HepG2 (cell line): ENCODE measurements around the gene MAEA. TPM values are rescaled to one million over a fixed set of nuclear protein-coding genes. Genes with fewer than 3 reads are reported as not detected.

Experiments
- ATAC-seq: fragments of 200-7000 bp; cut with Tn5 transposase; 3 replicates; pipeline ENCODE4 v1.9.1; 2020; ENCODE audit warnings: mild to moderate bottlenecking, moderate library complexity
- BruUV-seq: library from RNA; stranded (reverse); fragments of 400-500 nt; replicated peaks from 2 replicates; lab custom pipeline; 2021; lab: Mats Ljungman, UMichigan
- CTCF ChIA-PET: fragments of 300-600 bp; formaldehyde crosslinking; extraction: SDS; loops from one replicate; lab custom pipeline; 2021; ENCODE audit warnings: low total read pairs, inconsistent platforms, low intra/inter-chr PET ratio; lab: Yijun Ruan, JAX
- POLR2A ChIA-PET: fragments of 350-600 bp; sonication (Branson Sonifier 250); formaldehyde crosslinking; loops from one replicate; lab custom pipeline; 2020; ENCODE audit warnings: antibody characterized with exemption, inconsistent platforms; lab: Yijun Ruan, JAX
- DNase-seq: peaks from one replicate; pipeline ENCODE4 v3.0.0-alpha.2; 2015; ENCODE audit warnings: low spot score
- FAIRE-seq: peaks from 3 replicates; lab custom pipeline; 2011; peaks lifted over from hg19 to GRCh38; lab: Jason Lieb, UNC
- H2AFZ ChIP-seq: one replicate; pipeline ENCODE4 v1.6.1; 2011; ENCODE audit warnings: low read length, inconsistent platforms
- H3K27ac ChIP-seq: fragments of 300-600 bp; 3 replicates; pipeline ENCODE4 v1.8.0; 2011; ENCODE audit warnings: mixed run types, mild to moderate bottlenecking, mixed read lengths, low read length, inconsistent platforms; ENCODE audit not compliant: insufficient read depth; ENCODE audit errors: extremely low read length
- H3K27me3 ChIP-seq, 2 experiments: fragments of 200-600 bp in 1 of 2; 2 replicates in 1 of 2; 3 replicates in 1 of 2; pipeline versions ENCODE4 v1.6.0 to v1.8.0; 2011; ENCODE audit warnings: low read length in 2 of 2, mild to moderate bottlenecking in 2 of 2, moderate library complexity in 2 of 2, inconsistent platforms in 1 of 2; ENCODE audit not compliant: insufficient read depth in 2 of 2, control insufficient read depth in 1 of 2
- H3K36me3 ChIP-seq, 2 experiments: fragments of 200-600 bp in 1 of 2; replicated peaks in 1 of 2; 2 replicates in 1 of 2; 3 replicates in 1 of 2; pipeline versions ENCODE4 v1.5.1 to v1.8.0; 2011; ENCODE audit warnings: low read length in 2 of 2, inconsistent platforms in 1 of 2; ENCODE audit not compliant: insufficient read depth in 2 of 2, control insufficient read depth in 1 of 2
- H3K4me1 ChIP-seq: 2 replicates; pipeline ENCODE4 v1.5.1; 2012; ENCODE audit warnings: low read length, inconsistent platforms; ENCODE audit not compliant: insufficient read depth
- H3K4me2 ChIP-seq: 2 replicates; pipeline ENCODE4 v1.6.0; 2011; ENCODE audit warnings: low read depth, low read length, inconsistent platforms
- H3K4me3 ChIP-seq, 3 experiments: fragments of 200-600 bp in 1 of 3; sonication (generic), shearing (Covaris generic) in 1 of 3; replicated peaks in 1 of 3; 2 replicates each; pipeline ENCODE4 v1.5.1; 2011 to 2016; ENCODE audit warnings: low read length in 3 of 3, inconsistent platforms in 2 of 3, low read depth in 2 of 3, mild to moderate bottlenecking in 2 of 3, control low read depth in 1 of 3, mixed read lengths in 1 of 3; ENCODE audit not compliant: insufficient read depth in 1 of 3
- H3K79me2 ChIP-seq: one replicate; pipeline ENCODE4 v1.6.1; 2011; ENCODE audit warnings: low read length, inconsistent platforms; ENCODE audit not compliant: insufficient read depth
- H3K9ac ChIP-seq: 2 replicates; pipeline ENCODE4 v1.6.0; 2011; ENCODE audit warnings: mild to moderate bottlenecking, low read depth, low read length, inconsistent platforms; ENCODE audit not compliant: insufficient read depth
- H3K9me3 ChIP-seq: 2 replicates; pipeline ENCODE4 v1.5.1; 2012; ENCODE audit warnings: mild to moderate bottlenecking, low read length
- H4K20me1 ChIP-seq: 2 replicates; pipeline ENCODE4 v1.6.0; 2011; ENCODE audit warnings: inconsistent platforms, mild to moderate bottlenecking, low read length, moderate library complexity; ENCODE audit not compliant: insufficient read depth
- ARID5B ChIP-seq: IDR thresholded peaks from 2 replicates; pipeline ENCODE4 v1.4.0; 2020; ENCODE audit warnings: mild to moderate bottlenecking, missing genetic modification reagents
- GATAD1 ChIP-seq: IDR thresholded peaks from 2 replicates; pipeline ENCODE4 v1.6.1; 2016; ENCODE audit warnings: missing genetic modification reagents, missing compliant biosample characterization
- HES4 ChIP-seq: sonication (generic); formaldehyde crosslinking; IDR thresholded peaks from 2 replicates; pipeline ENCODE4 v1.9.0; 2021; ENCODE audit warnings: mild to moderate bottlenecking, missing genetic modification reagents, borderline replicate concordance
- KLF6 ChIP-seq: IDR thresholded peaks from 2 replicates; pipeline ENCODE4 v1.8.0; 2016; ENCODE audit warnings: missing biosample characterization, missing genetic modification reagents
- RFXANK ChIP-seq: IDR thresholded peaks from 2 replicates; pipeline ENCODE4 v1.6.1; 2016
- RXRA ChIP-seq: sonication (generic); formaldehyde crosslinking; IDR thresholded peaks from 2 replicates; pipeline ENCODE4 v1.5.1; 2020; ENCODE audit warnings: missing genetic modification reagents
- SOX6 ChIP-seq, 2 experiments: fragments of 450-650 bp in 1 of 2; sonication (generic) in 1 of 2; formaldehyde crosslinking in 1 of 2; IDR thresholded peaks; 2 replicates each; pipeline versions ENCODE4 v1.4.0 to v1.6.1; 2017 to 2020; ENCODE audit warnings: antibody characterized with exemption in 1 of 2, mild to moderate bottlenecking in 1 of 2, missing genetic modification reagents in 1 of 2
- TBX2 ChIP-seq: sonication (generic); formaldehyde crosslinking; IDR thresholded peaks from 2 replicates; pipeline ENCODE4 v1.5.0; 2020; ENCODE audit warnings: missing genetic modification reagents, mild to moderate bottlenecking, borderline replicate concordance
- TRIM22 ChIP-seq: fragments of 450-650 bp; IDR thresholded peaks from 2 replicates; pipeline ENCODE4 v1.6.1; 2017
- ZBTB10 ChIP-seq: sonication (generic); formaldehyde crosslinking; IDR thresholded peaks from 2 replicates; pipeline ENCODE4 v1.4.0; 2020; ENCODE audit warnings: missing genetic modification reagents, borderline replicate concordance
- ZBTB43 ChIP-seq: sonication (generic); formaldehyde crosslinking; conservative IDR thresholded peaks from 2 replicates; pipeline ENCODE4 v1.4.0; 2020; ENCODE audit warnings: missing genetic modification reagents
- ZFP62 ChIP-seq: sonication (generic); formaldehyde crosslinking; IDR thresholded peaks from 2 replicates; pipeline ENCODE4 v1.4.0; 2020; ENCODE audit warnings: missing genetic modification reagents
- ZNF30 ChIP-seq: sonication (generic); formaldehyde crosslinking; IDR thresholded peaks from 2 replicates; pipeline ENCODE4 v1.5.0; 2020; ENCODE audit warnings: mild to moderate bottlenecking, missing genetic modification reagents
- ZNF33A ChIP-seq: sonication (generic); formaldehyde crosslinking; IDR thresholded peaks from 2 replicates; pipeline ENCODE4 v1.5.1; 2020; ENCODE audit warnings: missing genetic modification reagents, mild to moderate bottlenecking, moderate library complexity, borderline replicate concordance
- ZNF34 ChIP-seq: sonication (generic); formaldehyde crosslinking; IDR thresholded peaks from 2 replicates; pipeline ENCODE4 v1.4.0; 2020; ENCODE audit warnings: mild to moderate bottlenecking, missing genetic modification reagents, borderline replicate concordance
- WGBS: methylation state at CpG from one replicate; pipeline ENCODE4 v1.1.6; 2017; ENCODE audit warnings: low lambda C conversion rate; 5-methylcytosine and 5-hydroxymethylcytosine counted together
- in situ Hi-C: cut with HindIII; loops from 2 replicates; pipeline ENCODE4 v1.10.0; 2017; ENCODE audit warnings: low pct_unique_long_range_greater_than_20kb; ENCODE audit not compliant: extremely low pct_ligation_motif_present
- intact Hi-C: fragments of 100-400 bp; cut with micrococcal nuclease; formaldehyde crosslinking; loops from one replicate; pipeline ENCODE4 v1.10.0; 2022; ENCODE audit not compliant: unreplicated experiment
- polyA plus RNA-seq, 8 experiments: library from polyadenylated mRNA; depleted of rRNA in 3 of 8; stranded (reverse) in 7 of 8; unstranded in 1 of 8; fragments of >200 nt; fragmentation: Illumina TruSeq in 4 of 8; extraction: Trizol in 4 of 8; gene quantifications; 2 replicates each; pipeline versions ENCODE4 v1.2.1 to v1.2.3, GENCODE V29; 2011 to 2016; ENCODE audit warnings: low read depth in 4 of 8, missing spikeins in 1 of 8, mixed read lengths in 1 of 8; ENCODE audit not compliant: insufficient read depth in 1 of 8
- total RNA-seq, 5 experiments: library from RNA; depleted of rRNA; stranded (reverse); fragments of >200 nt; fragmentation: Illumina TruSeq; extraction: Trizol; gene quantifications; 2 replicates each; pipeline ENCODE4 v1.2.3, GENCODE V29; 2016; ENCODE audit warnings: low read depth in 1 of 5

Gene MAEA
- total and polyA plus RNA-seq, 2 of the 13 experiments (the other 11 are each of a cell fraction or from before 2014, with no cell fraction given) = 52.0 to 57.1 TPM

- no peak for DNase-seq
- Histone ChIP-seq H4K20me1 (peaks cover 47% of the 10 kb centered on the region; the same call in 1 of the 2 replicates), H3K27me3 (no peaks in the 10 kb centered on the region), H3K4me2 (no peak overlapping the region), H3K9ac (no peak overlapping the region), H3K79me2 (peaks cover 84% of the 10 kb centered on the region), H3K9me3 (no peaks in the 10 kb centered on the region), H3K36me3 (peaks cover 22 to 38% of the 10 kb centered on the region in 2 experiments; a peak in 4 of 5 replicates), H3K27ac (no peak overlapping the region), H3K4me1 (peaks cover 12% of the 10 kb centered on the region), H2AFZ (no peak overlapping the region), H3K4me3 (no peak overlapping the region)
- in situ Hi-C loops (no loop called here), intact Hi-C loops (no loop called here)
- 90% methylated on average over 32 of the region's 32 CpGs for WGBS
- BruUV-seq = no TSS peak
- no peak for ATAC-seq
- POLR2A ChIA-PET = no interaction called here
- CTCF ChIA-PET = no interaction called here
- no peak for FAIRE-seq
- no peak for TF ChIP-seq KLF6 (CRISPR knock-in tag)
- no peak for TF ChIP-seq TBX2 (CRISPR knock-in tag)
- TF ChIP-seq RXRA = no peak
- TF ChIP-seq HES4 (CRISPR knock-in tag) = no peak
- TF ChIP-seq ZNF34 (CRISPR knock-in tag) = no peak
- no peak for TF ChIP-seq GATAD1 (CRISPR knock-in tag)
- no peak for TF ChIP-seq ZFP62 (CRISPR knock-in tag)
- no peak for TF ChIP-seq ARID5B (CRISPR knock-in tag)
- TF ChIP-seq SOX6 (IDR thresholded peaks at IDR 0.05) = no peak
- no peak for TF ChIP-seq SOX6 (CRISPR knock-in tag; IDR thresholded peaks at IDR 0.05)
- no peak for TF ChIP-seq ZNF33A (CRISPR knock-in tag)
- no peak for TF ChIP-seq ZNF30 (CRISPR knock-in tag)
- TF ChIP-seq TRIM22 = no peak
- TF ChIP-seq ZBTB10 (CRISPR knock-in tag) = no peak
- no peak for TF ChIP-seq ZBTB43 (CRISPR knock-in tag)
- no peak for TF ChIP-seq RFXANK (CRISPR knock-in tag)
Measured at GRCh38 chr4:1297456-1298325, 8.0 kb downstream of the MAEA start.
